ENCODE measurements around the gene CFAP77. TPM values are rescaled to one million over a fixed set of nuclear protein-coding genes. Genes with fewer than 3 reads are reported as not detected.

Gene CFAP77
- total RNA-seq, 1 donor = under 0.01 TPM

DNA sequence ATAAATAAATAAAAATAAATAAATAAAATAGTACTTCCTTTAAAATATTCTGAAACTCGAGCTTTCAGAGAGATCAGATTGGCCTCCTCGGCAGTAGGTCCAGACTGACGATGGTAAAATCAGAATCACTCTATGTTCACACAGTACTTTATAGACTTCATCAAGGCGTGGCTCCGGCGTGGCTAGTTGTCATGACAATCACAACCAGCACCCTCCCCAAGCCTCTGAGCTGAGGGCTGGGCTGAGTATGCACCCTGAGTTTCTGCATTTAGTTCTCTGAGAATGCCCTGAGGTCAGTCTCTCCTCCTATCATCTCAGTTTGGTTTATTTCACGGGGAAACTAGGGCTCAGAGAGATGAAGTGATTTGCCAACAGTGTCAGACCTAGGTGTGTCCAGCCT lies 129.1 kb downstream of the CFAP77 start:
- no peak for TF ChIP-seq CTCF (IDR thresholded peaks at IDR 0.05; ENCODE audit: insufficient read depth, low read depth, low read length)
- no peak overlapping the region for H3K4me3 ChIP-seq (ENCODE audit: low read depth, low read length)
- no peak for DNase-seq (ENCODE audit: low read depth)

DNA sequence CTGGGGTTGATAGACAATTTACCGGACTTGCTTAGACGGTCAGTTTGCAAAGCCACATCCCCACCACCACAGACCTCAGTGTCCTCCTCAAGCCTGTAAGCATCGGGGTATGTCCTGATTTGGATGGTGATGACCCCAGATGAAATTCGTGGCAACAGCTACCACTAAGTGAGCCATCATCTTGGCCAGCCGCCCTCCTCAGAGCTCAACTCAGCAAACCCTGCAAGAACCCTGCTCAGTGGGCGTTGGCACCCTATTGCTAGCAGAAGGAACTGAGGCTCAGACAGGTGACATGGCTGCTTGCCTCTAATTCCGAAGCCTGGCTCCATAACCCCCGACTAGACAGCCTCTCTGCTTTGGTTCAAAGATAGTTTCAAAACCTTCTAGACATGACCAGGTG lies 131.0 kb downstream of the CFAP77 start:
- DNase-seq (ENCODE audit: low read depth) = no peak
- no peak overlapping the region for H3K4me3 ChIP-seq (ENCODE audit: low read depth, low read length)
- TF ChIP-seq CTCF (IDR thresholded peaks at IDR 0.05; ENCODE audit: insufficient read depth, low read depth, low read length) = no peak

DNA sequence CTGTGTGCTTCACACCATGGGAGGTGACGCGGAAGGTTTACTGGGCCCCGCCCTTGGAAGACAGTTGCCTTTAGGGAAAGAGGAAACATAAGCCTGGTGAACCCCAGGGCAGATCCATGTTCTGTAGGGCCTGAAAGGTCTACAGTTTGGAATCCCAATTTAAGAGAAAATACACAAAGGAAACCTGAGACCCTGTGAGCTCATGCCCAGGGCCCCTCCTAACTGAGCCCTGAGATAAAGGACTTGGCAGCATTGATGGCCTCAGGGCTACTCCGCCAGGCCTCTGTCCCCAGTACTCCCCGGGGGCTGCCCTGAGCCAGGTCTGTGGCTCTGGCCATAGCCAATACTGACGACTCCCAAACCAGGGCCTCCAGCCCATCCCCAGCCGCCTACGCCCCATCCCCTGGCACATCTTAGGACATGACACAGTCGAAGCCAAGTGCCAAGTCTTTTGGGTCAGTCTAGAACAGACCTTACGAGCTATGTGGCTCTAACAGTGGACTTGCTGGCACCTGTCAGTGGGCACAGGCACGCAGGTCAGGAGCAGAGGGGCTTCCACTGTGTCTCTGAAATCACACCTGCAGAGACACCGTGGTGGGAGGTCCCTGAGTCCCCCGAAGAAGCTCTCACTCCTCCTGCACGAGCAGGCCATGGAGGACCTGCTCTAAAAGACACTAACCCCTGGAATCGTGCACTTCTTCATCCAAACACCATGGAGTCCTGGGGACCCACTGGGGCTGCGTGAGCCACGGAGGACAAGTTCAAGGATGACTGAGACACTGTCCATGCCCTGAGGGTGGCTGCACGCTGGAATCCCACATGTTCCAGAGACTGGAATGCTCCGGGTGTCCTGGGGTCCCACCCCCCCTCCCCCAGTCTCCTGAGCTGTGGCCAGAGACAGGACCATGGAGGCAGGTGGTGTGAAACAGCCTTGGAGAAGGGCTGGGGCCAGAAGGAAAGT lies 132.1 kb downstream of the CFAP77 start:
- TF ChIP-seq CTCF (IDR thresholded peaks at IDR 0.05; ENCODE audit: insufficient read depth, low read depth, low read length) = no peak
- no peak overlapping the region for H3K4me3 ChIP-seq (ENCODE audit: low read depth, low read length)
- no peak for DNase-seq (ENCODE audit: low read depth)

DNA sequence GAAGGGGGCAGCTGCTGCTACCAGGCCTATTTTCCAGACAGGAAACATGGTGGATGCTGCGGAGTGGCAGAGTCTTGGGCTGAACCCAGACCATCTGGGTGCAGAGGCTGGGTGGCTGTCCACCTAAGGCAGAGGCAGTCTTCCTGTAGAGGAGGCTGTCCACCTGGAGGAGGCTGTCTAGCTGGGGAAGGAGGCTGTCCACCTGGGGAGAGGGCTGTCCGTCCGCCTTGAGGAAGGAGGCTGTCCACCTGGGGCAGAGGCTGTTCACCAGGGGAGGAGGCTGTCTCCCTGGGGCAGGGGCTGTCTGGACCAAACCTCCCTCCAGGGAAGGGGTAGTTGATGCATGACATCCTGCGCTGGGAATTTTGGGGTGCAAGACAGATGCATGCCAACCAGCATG lies 133.2 kb downstream of the CFAP77 start:
- DNase-seq (ENCODE audit: low read depth) = no peak
- no peak overlapping the region for H3K4me3 ChIP-seq (ENCODE audit: low read depth, low read length)

GRCh38 chr9:132543960-132544359 lies 133.9 kb downstream of the CFAP77 start:
- no peak overlapping the region for H3K4me3 ChIP-seq (ENCODE audit: low read depth, low read length)
- no peak for DNase-seq (ENCODE audit: low read depth)
- no peak for TF ChIP-seq CTCF (IDR thresholded peaks at IDR 0.05; ENCODE audit: insufficient read depth, low read depth, low read length)

More for the DNA sequence above, 133.2 kb downstream of the CFAP77 start:
- no peak for TF ChIP-seq CTCF (IDR thresholded peaks at IDR 0.05; ENCODE audit: insufficient read depth, low read depth, low read length)

- H3K4me3 ChIP-seq (ENCODE audit: low read depth, low read length) = no peak overlapping the region
- no peak for TF ChIP-seq CTCF (IDR thresholded peaks at IDR 0.05; ENCODE audit: insufficient read depth, low read depth, low read length)
- DNase-seq (ENCODE audit: low read depth) = no peak
Measured at GRCh38 chr9:132545578-132545977, 135.6 kb downstream of the CFAP77 start.

Measured in fibroblast of villous mesenchyme (primary cell).